Endodermal cell (in vitro differentiated cells): ENCODE results near the gene ABHD15. TPM values are rescaled to one million over a fixed set of nuclear protein-coding genes. Genes with fewer than 3 reads are reported as not detected.

ENCODE experiments used
- DNase-seq: peaks from one replicate; pipeline ENCODE4 v3.0.0-alpha.2; 2017
- H3K27ac ChIP-seq: 2 replicates; pipeline ENCODE4 v1.5.1; 2013; ENCODE audit warnings: mild to moderate bottlenecking, low read depth, low read length, moderate library complexity
- H3K27me3 ChIP-seq: 2 replicates; pipeline ENCODE4 v1.6.1; 2013; ENCODE audit warnings: mild to moderate bottlenecking, low read length, moderate library complexity; ENCODE audit not compliant: insufficient read depth, control insufficient read depth, poor library complexity, severe bottlenecking
- H3K36me3 ChIP-seq: 2 replicates; pipeline ENCODE4 v1.7.0; 2013; ENCODE audit warnings: mild to moderate bottlenecking, low read length, moderate library complexity; ENCODE audit not compliant: control insufficient read depth, insufficient read depth
- H3K4me1 ChIP-seq: one replicate; pipeline ENCODE4 v1.7.0; 2013; ENCODE audit warnings: low read length; ENCODE audit not compliant: control insufficient read depth, insufficient read depth
- H3K4me3 ChIP-seq: 2 replicates; pipeline ENCODE4 v1.5.1; 2013; ENCODE audit warnings: mild to moderate bottlenecking, low read length, moderate library complexity
- H3K9ac ChIP-seq: 2 replicates; pipeline ENCODE4 v1.6.1; 2013; ENCODE audit warnings: mild to moderate bottlenecking, low read length, moderate library complexity; ENCODE audit not compliant: poor library complexity, severe bottlenecking; ENCODE audit errors: extremely low read depth
- H3K9me3 ChIP-seq: 2 replicates; pipeline ENCODE4 v1.6.1; 2013; ENCODE audit warnings: mild to moderate bottlenecking, low read length, moderate library complexity; ENCODE audit not compliant: control insufficient read depth
- H3K27ac Mint-ChIP-seq: 2 replicates; pipeline ENCODE4 v1.8.0; 2020; ENCODE audit warnings: mixed read lengths
- H3K27me3 Mint-ChIP-seq: 2 replicates; pipeline ENCODE4 v1.8.0; 2021; ENCODE audit warnings: mild to moderate bottlenecking, mixed read lengths; ENCODE audit not compliant: insufficient read depth
- H3K36me3 Mint-ChIP-seq: 2 replicates; pipeline ENCODE4 v1.8.0; 2020; ENCODE audit warnings: low read depth, mixed read lengths
- H3K4me1 Mint-ChIP-seq: 2 replicates; pipeline ENCODE4 v1.8.0; 2020; ENCODE audit warnings: mixed read lengths
- H3K4me3 Mint-ChIP-seq: 2 replicates; pipeline ENCODE4 v1.8.0; 2020; ENCODE audit warnings: mild to moderate bottlenecking, moderate library complexity, mixed read lengths
- H3K9me3 Mint-ChIP-seq: 2 replicates; pipeline ENCODE4 v1.8.0; 2020; ENCODE audit warnings: mild to moderate bottlenecking, mixed read lengths
- WGBS, 2 experiments: methylation state at CpG; one replicate each; pipeline versions ENCODE4 v1.1.5 to v1.1.7; 2013; ENCODE audit warnings: missing lambda C conversion rate in 2 of 2, mixed read lengths in 1 of 2; ENCODE audit not compliant: insufficient coverage in 1 of 2, insufficient read length in 1 of 2; 5-methylcytosine and 5-hydroxymethylcytosine counted together
- total RNA-seq, 2 donors: library from RNA; stranded (reverse); fragmentation: NEBNext Ultra II Directional in 1 of 2; extraction: Animal tissue kit (Norgen Biotek cat#: 25700) in 1 of 2; gene quantifications; 2 replicates in 1 of 2; 3 replicates in 1 of 2; pipeline ENCODE4 v1.2.1, GENCODE V29; 2021
- TF ChIP-seq, protein P1 (sequence below): fragments of 200-600 bp; sonication (generic); conservative IDR thresholded peaks from 2 replicates; pipeline ENCODE4 v1.5.0; 2021; ENCODE audit warnings: antibody characterized with exemption, mild to moderate bottlenecking

ABHD15 gene
- total RNA-seq, 2 donors from 2014 or later, result 1.4 to 2.1 TPM

- no peaks in the 10 kb centered on the region for H3K9me3 ChIP-seq
- TF ChIP-seq, protein P1, sequence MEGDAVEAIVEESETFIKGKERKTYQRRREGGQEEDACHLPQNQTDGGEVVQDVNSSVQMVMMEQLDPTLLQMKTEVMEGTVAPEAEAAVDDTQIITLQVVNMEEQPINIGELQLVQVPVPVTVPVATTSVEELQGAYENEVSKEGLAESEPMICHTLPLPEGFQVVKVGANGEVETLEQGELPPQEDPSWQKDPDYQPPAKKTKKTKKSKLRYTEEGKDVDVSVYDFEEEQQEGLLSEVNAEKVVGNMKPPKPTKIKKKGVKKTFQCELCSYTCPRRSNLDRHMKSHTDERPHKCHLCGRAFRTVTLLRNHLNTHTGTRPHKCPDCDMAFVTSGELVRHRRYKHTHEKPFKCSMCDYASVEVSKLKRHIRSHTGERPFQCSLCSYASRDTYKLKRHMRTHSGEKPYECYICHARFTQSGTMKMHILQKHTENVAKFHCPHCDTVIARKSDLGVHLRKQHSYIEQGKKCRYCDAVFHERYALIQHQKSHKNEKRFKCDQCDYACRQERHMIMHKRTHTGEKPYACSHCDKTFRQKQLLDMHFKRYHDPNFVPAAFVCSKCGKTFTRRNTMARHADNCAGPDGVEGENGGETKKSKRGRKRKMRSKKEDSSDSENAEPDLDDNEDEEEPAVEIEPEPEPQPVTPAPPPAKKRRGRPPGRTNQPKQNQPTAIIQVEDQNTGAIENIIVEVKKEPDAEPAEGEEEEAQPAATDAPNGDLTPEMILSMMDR, result no peak
- WGBS, 2 experiments, result 90 to 94% methylated on average over 13 to 18 of the region's 18 CpGs
- no peaks in the 10 kb centered on the region for H3K36me3 ChIP-seq
- no peak overlapping the region for H3K9ac ChIP-seq
- H3K4me3 ChIP-seq, result no peak overlapping the region
- Mint-ChIP-seq H3K27me3 (peaks cover 55% of the 10 kb centered on the region), H3K27ac (no peak overlapping the region), H3K4me3 (no peak overlapping the region), H3K9me3 (no peaks in the 10 kb centered on the region), H3K4me1 (peaks cover 6% of the 10 kb centered on the region), H3K36me3 (no peaks in the 10 kb centered on the region)
- peaks cover 52% of the 10 kb centered on the region for H3K27me3 ChIP-seq
- DNase-seq, result peak; percentile 42
- H3K27ac ChIP-seq, result no peak overlapping the region
- no peaks in the 10 kb centered on the region for H3K4me1 ChIP-seq
Measured at GRCh38 chr17:29562615-29563014, 4.2 kb downstream of the ABHD15 start.

GRCh38 chr17:29561554-29562517 is 5.0 kb downstream of the ABHD15 start:
- no peaks in the 10 kb centered on the region for H3K9me3 Mint-ChIP-seq
- H3K4me1 Mint-ChIP-seq, result peaks cover 6% of the 10 kb centered on the region
- H3K27ac Mint-ChIP-seq, result no peak overlapping the region
- Histone ChIP-seq H3K27me3 (peaks cover 45% of the 10 kb centered on the region), H3K36me3 (no peaks in the 10 kb centered on the region), H3K9ac (no peak overlapping the region), H3K4me3 (no peak overlapping the region), H3K27ac (no peak overlapping the region), H3K9me3 (no peaks in the 10 kb centered on the region), H3K4me1 (no peaks in the 10 kb centered on the region)
- peak; percentile 46 for DNase-seq
- no peaks in the 10 kb centered on the region for H3K36me3 Mint-ChIP-seq
- TF ChIP-seq, protein P1, result no peak
- H3K27me3 Mint-ChIP-seq, result peaks cover 50% of the 10 kb centered on the region
- 90 to 94% methylated on average over 16 to 17 of the region's 17 CpGs for WGBS, 2 experiments
- H3K4me3 Mint-ChIP-seq, result no peak overlapping the region

- WGBS, 2 experiments, result 84 to 96% methylated on average over 4 to 5 of the region's 6 CpGs
- H3K27me3 Mint-ChIP-seq, result peaks cover 39% of the 10 kb centered on the region
Measured at GRCh38 chr17:29560316-29560715, 6.5 kb downstream of the ABHD15 start.

More at GRCh38 chr17:29560316-29560715, 6.5 kb downstream of the ABHD15 start:
- no peak overlapping the region for H3K4me3 Mint-ChIP-seq
- TF ChIP-seq, protein P1, result no peak
- H3K9ac ChIP-seq, result no peak overlapping the region
- no peaks in the 10 kb centered on the region for H3K36me3 Mint-ChIP-seq
- peak; percentile 20 for DNase-seq
- peaks cover 4% of the 10 kb centered on the region for H3K4me1 Mint-ChIP-seq
- peaks cover 30% of the 10 kb centered on the region for H3K27me3 ChIP-seq
- H3K9me3 ChIP-seq, result no peaks in the 10 kb centered on the region
- H3K27ac Mint-ChIP-seq, result no peak overlapping the region
- no peak overlapping the region for H3K27ac ChIP-seq
- H3K4me1 ChIP-seq, result no peaks in the 10 kb centered on the region
- no peak overlapping the region for H3K4me3 ChIP-seq
- H3K36me3 ChIP-seq, result no peaks in the 10 kb centered on the region
- H3K9me3 Mint-ChIP-seq, result no peaks in the 10 kb centered on the region
